GM12892 (cell line): Measurements from ENCODE around the gene TLCD3B.

ENCODE experiments used
- POLR2A ChIP-seq: IDR thresholded peaks from 2 replicates; pipeline ENCODE4 v1.6.1; 2011; ENCODE audit warnings: low read depth, low read length, control low read depth
- POLR2AphosphoS5 ChIP-seq: IDR thresholded peaks from 2 replicates; pipeline ENCODE4 v1.6.1; 2011; ENCODE audit warnings: low read depth, low read length, control low read depth
- TAF1 ChIP-seq: IDR thresholded peaks from 2 replicates; pipeline ENCODE4 v1.6.1; 2011; ENCODE audit warnings: low read depth, mild to moderate bottlenecking, control low read depth, low read length, borderline replicate concordance

- TF ChIP-seq POLR2AphosphoS5 (no peak), POLR2A (no peak), TAF1 (no peak)
Measured at GRCh38 chr16:30049871-30050270, 18.8 kb upstream of the TLCD3B start.
